Measurements from ENCODE around the gene NARF. TPM values are rescaled to one million over a fixed set of nuclear protein-coding genes. Genes with fewer than 3 reads are reported as not detected.
A peak's percentile ranks its signal among the peaks of the same experiment; 100 is the strongest.
"Not testable (repeated sequence)": the region's sequence is repeated elsewhere in the genome, so short reads cannot be mapped to it uniquely, and the experiment has no call there.

NARF gene
- total RNA-seq, 1 experiment from 2014 or later, result 96.7 TPM

- no peak for TF ChIP-seq CDX4 (CRISPR knock-in tag; IDR thresholded peaks at IDR 0.05; ENCODE audit: borderline replicate concordance)
Observed at GRCh38 chr17:82450357-82451106, 8.0 kb upstream of the NARF start, which contains the start of gene CYBC1 (continued).

GRCh38 chr17:82452162-82452561, 6.4 kb upstream of the NARF start:
- DNase-seq (ENCODE audit: low spot score) (no peak), ATAC-seq (no peak)
- peak overlapping the region; percentile 33 for H3K4me3 Mint-ChIP-seq
- H3K36me3 Mint-ChIP-seq, result peaks cover 19% of the 10 kb centered on the region
- H3K27ac Mint-ChIP-seq, result no peak overlapping the region
- H3K4me1 Mint-ChIP-seq, result peaks cover 17% of the 10 kb centered on the region
- TF ChIP-seq FOXJ3 (CRISPR knock-in tag; IDR thresholded peaks at IDR 0.05; ENCODE audit: borderline replicate concordance), result no peak
- TF ChIP-seq NFYB (CRISPR knock-in tag; conservative IDR thresholded peaks at IDR 0.05; ENCODE audit: low read depth), result no peak
- no peak for TF ChIP-seq TEAD1 (CRISPR knock-in tag; IDR thresholded peaks at IDR 0.05)
- no peak for TF ChIP-seq NR1H2 (CRISPR knock-in tag; IDR thresholded peaks at IDR 0.05)
- TF ChIP-seq CTCF (IDR thresholded peaks at IDR 0.05), result no peak
- TF ChIP-seq ZSCAN18 (CRISPR knock-in tag; IDR thresholded peaks at IDR 0.05), result no peak
- TF ChIP-seq MYBL2 (CRISPR knock-in tag; IDR thresholded peaks at IDR 0.05), result no peak
- no peak for TF ChIP-seq KAT7 (CRISPR knock-in tag; IDR thresholded peaks at IDR 0.05; ENCODE audit: borderline replicate concordance)
- TF ChIP-seq PREB (CRISPR knock-in tag; IDR thresholded peaks at IDR 0.05; ENCODE audit: borderline replicate concordance), result no peak
- TF ChIP-seq USF2 (CRISPR knock-in tag; IDR thresholded peaks at IDR 0.05), result no peak
- no peak for TF ChIP-seq PRRX2 (CRISPR knock-in tag; IDR thresholded peaks at IDR 0.05)
- TF ChIP-seq IRF2 (CRISPR knock-in tag; IDR thresholded peaks at IDR 0.05; ENCODE audit: borderline replicate concordance, low read depth), result no peak
- TF ChIP-seq ZNF532 (CRISPR knock-in tag; IDR thresholded peaks at IDR 0.05; ENCODE audit: borderline replicate concordance), result no peak
- peaks cover 37% of the 10 kb centered on the region for H3K9me3 Mint-ChIP-seq
- ChIA-PET POLR2A (no interaction called here), CTCF (no interaction called here)
- H3K27me3 Mint-ChIP-seq (ENCODE audit: low read depth), result peaks cover 20% of the 10 kb centered on the region

- ATAC-seq; DNase-seq (ENCODE audit: low spot score); H3K4me3 Mint-ChIP-seq; POLR2A ChIA-PET; H3K27ac Mint-ChIP-seq; CTCF ChIA-PET: not testable (repeated sequence)
- H3K27me3 Mint-ChIP-seq (ENCODE audit: low read depth), result peaks cover 20% of the 10 kb centered on the region
- H3K36me3 Mint-ChIP-seq, result peaks cover 16% of the 10 kb centered on the region
- H3K4me1 Mint-ChIP-seq, result peaks cover 25% of the 10 kb centered on the region
- H3K9me3 Mint-ChIP-seq, result peaks cover 37% of the 10 kb centered on the region
Observed at GRCh38 chr17:82453151-82453550, 5.4 kb upstream of the NARF start.

- H3K4me3 Mint-ChIP-seq; CTCF ChIA-PET; H3K27ac Mint-ChIP-seq; DNase-seq (ENCODE audit: low spot score); ATAC-seq; POLR2A ChIA-PET: not testable (repeated sequence)
- Mint-ChIP-seq H3K9me3 (peaks cover 37% of the 10 kb centered on the region), H3K4me1 (peaks cover 25% of the 10 kb centered on the region), H3K27me3 (ENCODE audit: low read depth) (peaks cover 20% of the 10 kb centered on the region), H3K36me3 (peaks cover 16% of the 10 kb centered on the region)
Observed at GRCh38 chr17:82453706-82454105, 4.8 kb upstream of the NARF start.

Data from WTC11 (cell line).